NB4 (cell line): ENCODE data around the gene FUT1.

Source experiments
- CTCF ChIP-seq: IDR thresholded peaks from one replicate; pipeline ENCODE4 v1.5.1; 2012; ENCODE audit warnings: low read depth, low read length
- MAX ChIP-seq: IDR thresholded peaks from 2 replicates; pipeline ENCODE4 v1.6.1; 2011; ENCODE audit warnings: low read depth, low read length
- MYC ChIP-seq: IDR thresholded peaks from 2 replicates; pipeline ENCODE4 v1.6.1; 2011; ENCODE audit warnings: low read depth, low read length
- POLR2A ChIP-seq: IDR thresholded peaks from 2 replicates; pipeline ENCODE4 v1.6.1; 2011; ENCODE audit warnings: mild to moderate bottlenecking; ENCODE audit not compliant: insufficient read length; ENCODE audit errors: extremely low read depth

- TF ChIP-seq CTCF (no peak), POLR2A (no peak), MAX (no peak), MYC (no peak)
Observed at GRCh38 chr19:48746738-48747575, 5.5 kb downstream of the FUT1 start, which contains the start of gene IZUMO1.
